Fibroblast of skin of left quadriceps (primary cell): ENCODE results near the gene CYP4Z1.
"Not testable (repeated sequence)": the region's sequence is repeated elsewhere in the genome, so short reads cannot be mapped to it uniquely, and the experiment has no call there.

ENCODE experiments used
- DNase-seq, 2 experiments: peaks; one replicate each; pipeline ENCODE4 v3.0.0-alpha.2; 2013; ENCODE audit warnings: low read depth in 2 of 2

The CYP4Z1 gene

DNA sequence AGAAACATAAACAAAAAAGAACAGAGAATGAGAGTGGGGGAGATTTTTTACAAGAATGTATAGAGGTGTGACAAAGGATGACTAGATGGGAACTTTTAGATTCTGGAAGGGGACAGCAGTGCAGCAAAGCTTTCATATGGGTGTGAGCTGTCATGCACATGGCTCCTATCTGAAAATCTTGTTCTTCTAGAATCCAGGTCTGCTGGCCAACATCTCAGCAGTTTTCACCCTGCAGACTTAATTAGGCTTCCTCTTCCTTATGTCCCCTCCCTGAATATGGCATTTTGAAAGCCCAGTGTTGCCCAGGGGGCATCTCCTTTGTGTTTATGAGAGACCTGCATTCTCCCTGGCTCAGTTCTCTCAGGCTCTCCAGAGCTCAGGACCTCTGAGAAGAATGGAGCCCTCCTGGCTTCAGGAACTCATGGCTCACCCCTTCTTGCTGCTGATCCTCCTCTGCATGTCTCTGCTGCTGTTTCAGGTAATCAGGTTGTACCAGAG is at the start of gene CYP4Z1:
Gene CYP4Z1, plus strand, starts transcription at position 135 of the 498 bp plus-strand sequence. Its CDS starts 260 bp downstream, at position 395.
- DNase-seq: no peak

DNA sequence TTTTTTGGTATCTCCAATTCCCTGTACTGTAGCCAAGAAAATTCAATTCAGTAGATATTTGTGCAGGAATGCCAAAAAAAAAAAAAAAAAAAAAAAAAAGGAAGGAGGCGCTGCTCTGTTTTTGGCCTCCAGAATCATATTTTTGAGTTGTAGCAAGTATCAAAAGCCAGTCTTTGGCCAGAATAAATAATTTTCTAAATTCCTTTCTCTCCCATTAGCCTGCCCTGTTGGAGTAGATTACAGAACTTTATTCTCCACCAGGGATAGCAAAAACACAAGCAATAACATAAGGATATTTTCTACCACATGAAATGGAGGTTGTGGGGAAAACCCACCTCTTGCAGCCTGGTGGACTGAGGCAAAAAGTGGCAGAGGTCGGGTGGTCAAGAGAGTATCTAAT is 46.0 kb upstream of the CYP4Z1 start:
- no peak for DNase-seq

DNA sequence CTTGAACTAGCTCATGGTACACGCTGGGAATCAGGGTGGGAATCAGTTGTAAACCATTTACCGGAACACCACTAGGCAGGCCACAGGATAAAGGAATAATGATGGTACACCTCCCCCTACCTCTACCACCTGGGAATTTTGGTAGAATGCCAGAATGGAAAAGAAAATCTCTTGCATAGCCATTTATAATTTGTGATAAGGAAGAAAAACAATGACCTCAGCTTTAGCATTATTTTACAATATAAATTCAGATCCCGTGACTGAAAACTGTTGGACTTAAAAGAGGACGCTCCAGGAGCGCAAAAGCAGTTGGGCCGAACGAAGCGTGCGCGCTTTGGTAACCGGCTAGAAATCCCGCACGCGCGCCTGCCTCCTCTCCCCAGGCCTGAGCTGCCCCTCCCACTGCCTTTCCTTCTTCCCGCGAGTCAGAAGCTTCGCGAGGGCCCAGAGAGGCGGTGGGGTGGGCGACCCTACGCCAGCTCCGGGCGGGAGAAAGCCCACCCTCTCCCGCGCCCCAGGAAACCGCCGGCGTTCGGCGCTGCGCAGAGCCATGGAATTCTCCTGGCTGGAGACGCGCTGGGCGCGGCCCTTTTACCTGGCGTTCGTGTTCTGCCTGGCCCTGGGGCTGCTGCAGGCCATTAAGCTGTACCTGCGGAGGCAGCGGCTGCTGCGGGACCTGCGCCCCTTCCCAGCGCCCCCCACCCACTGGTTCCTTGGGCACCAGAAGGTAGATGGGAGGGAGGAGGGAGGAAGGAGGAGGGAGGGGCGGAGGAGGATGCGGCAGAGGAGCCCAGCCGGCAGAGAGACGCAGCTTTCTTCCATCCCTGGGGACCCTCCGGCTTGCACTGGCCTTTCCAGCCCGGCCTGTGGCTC is 43.5 kb upstream of the CYP4Z1 start, which contains the start of gene CYP4X1:
Gene CYP4X1, plus strand, starts transcription at position 402 of the 873 bp plus-strand sequence. Its CDS starts 149 bp downstream, at position 551.
- no peak for DNase-seq

DNA sequence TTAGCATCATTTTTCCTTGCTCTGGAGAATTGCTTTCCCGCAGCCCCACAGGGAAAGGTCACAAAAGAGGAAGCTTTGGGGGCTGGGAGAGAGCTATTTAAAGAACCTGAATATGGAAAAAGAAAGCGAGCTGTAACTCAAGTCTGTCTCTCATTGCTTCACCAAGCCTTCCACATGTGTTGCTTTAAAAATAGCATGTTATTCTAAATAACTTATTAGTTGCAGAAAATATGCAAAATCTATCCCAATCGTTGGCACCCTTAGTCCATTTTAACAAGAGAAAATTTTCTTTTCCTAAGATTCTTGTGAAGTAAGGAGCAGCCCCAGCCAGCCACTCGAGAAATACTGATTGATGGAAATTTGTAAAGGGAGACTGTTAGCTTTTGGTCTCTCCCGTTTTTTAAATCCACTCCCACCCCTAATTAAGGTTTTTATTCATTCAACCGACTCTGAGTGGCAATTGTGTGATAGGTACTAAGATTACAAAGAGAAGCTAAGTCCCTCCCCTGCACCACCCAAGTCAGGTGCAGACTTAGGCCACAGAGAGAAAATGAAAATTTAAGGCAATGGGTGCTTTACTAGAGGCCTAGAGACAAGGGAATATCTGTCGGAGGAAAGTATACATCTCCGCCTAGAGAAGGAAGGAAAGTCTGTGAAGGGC is 42.8 kb upstream of the CYP4Z1 start:
- no peak for DNase-seq

DNA sequence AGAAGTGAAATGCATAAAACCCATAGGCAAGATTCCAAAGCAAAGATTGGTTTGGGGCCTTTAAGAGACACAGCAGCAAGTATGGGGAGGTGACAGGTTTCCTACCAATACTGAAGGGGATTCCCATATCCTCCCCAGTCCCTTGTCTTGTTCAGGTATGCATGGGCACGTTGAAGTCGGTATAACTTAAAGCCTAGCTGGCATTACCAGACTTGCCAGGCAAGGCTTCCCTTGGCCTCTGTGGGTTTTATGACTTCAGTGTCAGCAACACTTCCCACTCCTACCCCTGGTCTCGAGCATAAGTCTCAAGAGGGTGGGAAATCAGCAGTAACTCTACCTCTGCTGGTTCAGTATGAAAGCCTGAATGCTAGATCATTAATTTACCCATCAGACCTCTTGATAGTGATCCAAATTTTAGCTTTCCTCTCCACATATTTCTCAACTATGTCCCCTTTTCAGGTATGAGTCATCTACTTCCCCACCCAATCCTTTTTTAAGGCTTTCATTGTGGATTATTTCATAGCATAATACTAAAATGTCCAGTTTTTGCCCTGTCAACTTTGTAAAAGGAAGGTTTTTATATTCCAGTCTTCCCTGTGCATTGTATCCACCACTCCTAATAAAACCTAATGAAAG is 36.7 kb upstream of the CYP4Z1 start:
- no peak for DNase-seq

DNA sequence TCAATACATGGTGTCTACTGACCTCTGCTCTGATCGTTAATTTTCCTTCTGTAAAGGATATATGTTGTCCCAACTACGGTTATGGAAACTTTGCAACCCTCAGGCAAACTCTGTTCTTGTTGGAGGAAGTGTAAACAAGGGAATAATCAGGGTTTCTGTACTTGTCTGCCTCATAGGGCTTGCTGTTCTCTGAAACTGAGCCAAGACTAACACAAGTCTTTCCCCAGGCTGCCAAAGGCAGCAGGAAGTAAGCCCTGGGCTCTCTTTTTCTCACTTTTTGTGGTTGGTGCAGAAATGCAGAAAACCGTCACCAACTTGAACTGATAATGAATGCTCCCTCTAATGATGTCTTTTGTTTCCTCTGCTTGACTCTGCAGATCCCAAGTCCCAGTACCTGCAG is 36.0 kb upstream of the CYP4Z1 start:
- DNase-seq: no peak

GRCh38 chr1:47031585-47031984 is 35.4 kb upstream of the CYP4Z1 start:
- no peak for DNase-seq

- no peak for DNase-seq
These were observed 30.3 kb upstream of the CYP4Z1 start for GRCh38 chr1:47036764-47037163.

DNA sequence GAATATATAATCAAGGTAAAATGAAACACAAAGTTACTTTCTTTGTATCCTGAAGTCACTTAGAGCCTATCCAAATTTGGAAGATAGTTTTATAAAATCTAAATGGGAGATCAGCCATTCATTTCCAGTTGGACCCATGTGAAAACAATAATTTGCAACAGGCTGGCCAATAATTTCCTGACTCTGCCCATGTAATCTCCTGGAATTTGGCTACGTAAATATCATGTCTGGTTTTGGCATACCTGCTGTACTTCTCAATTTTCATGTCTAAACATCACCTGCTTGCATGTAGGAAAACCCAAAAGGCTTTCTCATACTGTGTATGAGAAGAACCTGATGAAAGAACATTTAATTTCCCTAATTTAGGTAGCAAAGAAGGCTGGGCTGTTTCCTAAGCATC is 7.7 kb upstream of the CYP4Z1 start:
- DNase-seq: no peak

DNA sequence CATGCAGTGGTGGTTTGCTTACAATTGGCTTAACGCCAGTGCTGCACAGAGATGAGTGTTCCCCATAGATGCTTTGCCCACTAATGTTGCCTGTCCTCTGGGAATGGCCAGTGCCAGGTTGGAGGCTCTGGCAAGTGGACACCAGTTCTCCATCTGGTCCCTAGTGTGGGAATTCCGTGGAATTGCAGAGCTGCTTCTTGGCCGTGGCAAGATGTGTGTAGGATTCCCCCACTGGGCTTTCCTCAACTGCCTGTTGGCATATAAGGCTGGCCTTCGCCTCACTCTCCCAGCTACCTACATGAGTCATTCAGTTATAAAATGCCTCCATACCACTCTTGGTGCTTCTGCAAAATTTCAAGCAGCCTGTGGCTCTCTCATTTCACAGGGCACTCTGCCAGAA is 2.0 kb downstream of the CYP4Z1 start:
- DNase-seq: not testable (repeated sequence)

DNA sequence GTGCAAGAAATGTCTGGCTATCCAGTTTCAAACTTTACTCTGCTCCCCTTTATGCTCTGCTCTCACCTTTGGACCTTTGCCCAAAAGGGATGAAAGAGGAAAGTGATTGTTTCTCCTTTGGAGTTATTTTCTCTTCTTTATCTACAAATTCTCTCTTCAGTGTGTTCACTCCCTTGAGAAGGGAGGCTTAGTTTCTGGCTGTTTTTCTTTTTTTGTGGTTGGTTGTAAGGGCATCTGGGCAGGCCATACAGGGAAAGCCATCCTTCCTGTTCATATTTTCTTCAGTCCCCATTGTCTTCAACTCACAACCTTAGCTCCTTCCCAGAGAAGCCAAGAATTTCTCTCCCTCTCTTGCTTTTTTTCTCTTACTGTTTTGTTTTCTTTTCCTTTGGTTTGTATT is 2.5 kb downstream of the CYP4Z1 start:
- DNase-seq: not testable (repeated sequence)

- peak in 1 of 2 experiments; percentile 6 for DNase-seq
These were observed 22.3 kb downstream of the CYP4Z1 start for GRCh38 chr1:47089356-47089755.

GRCh38 chr1:47091476-47091875 is 24.4 kb downstream of the CYP4Z1 start:
- DNase-seq: not testable (repeated sequence)

- DNase-seq: no peak
These were observed 37.8 kb downstream of the CYP4Z1 start for GRCh38 chr1:47104816-47105215.

- no peak for DNase-seq
These were observed 39.8 kb downstream of the CYP4Z1 start for GRCh38 chr1:47106792-47107191.

- not testable (repeated sequence) for DNase-seq
These were observed 41.0 kb downstream of the CYP4Z1 start for GRCh38 chr1:47107851-47108574.

- not testable (repeated sequence) for DNase-seq
These were observed 42.5 kb downstream of the CYP4Z1 start for GRCh38 chr1:47109482-47109881.

DNA sequence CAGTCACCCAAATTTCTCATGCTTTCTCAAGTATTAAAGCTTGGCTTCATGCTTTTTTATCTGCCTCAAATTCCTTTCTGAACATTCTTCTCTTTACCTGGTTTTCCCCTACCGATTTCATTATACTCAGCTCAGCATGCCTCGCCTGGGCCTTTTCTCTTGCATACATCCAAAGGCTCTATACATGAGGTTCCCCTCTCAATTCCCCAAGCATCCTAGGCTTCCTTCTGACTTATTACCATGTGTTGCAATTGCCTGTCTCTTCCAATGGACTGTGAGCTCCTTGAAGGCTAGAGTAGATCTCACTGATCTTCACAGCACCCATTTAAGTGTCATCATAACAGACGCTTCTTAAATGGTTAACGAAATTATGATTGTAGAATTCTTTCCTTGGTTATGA is 46.1 kb downstream of the CYP4Z1 start:
- DNase-seq: no peak

- DNase-seq: not testable (repeated sequence)
These were observed 54.0 kb downstream of the CYP4Z1 start for GRCh38 chr1:47121039-47121438.

GRCh38 chr1:47124834-47125233 is 57.8 kb downstream of the CYP4Z1 start:
- DNase-seq: not testable (repeated sequence)

GRCh38 chr1:47126997-47127396 is 60.0 kb downstream of the CYP4Z1 start:
- not testable (repeated sequence) for DNase-seq
